ENCODE results near the gene ERICH3.

The ERICH3 gene, protein sequence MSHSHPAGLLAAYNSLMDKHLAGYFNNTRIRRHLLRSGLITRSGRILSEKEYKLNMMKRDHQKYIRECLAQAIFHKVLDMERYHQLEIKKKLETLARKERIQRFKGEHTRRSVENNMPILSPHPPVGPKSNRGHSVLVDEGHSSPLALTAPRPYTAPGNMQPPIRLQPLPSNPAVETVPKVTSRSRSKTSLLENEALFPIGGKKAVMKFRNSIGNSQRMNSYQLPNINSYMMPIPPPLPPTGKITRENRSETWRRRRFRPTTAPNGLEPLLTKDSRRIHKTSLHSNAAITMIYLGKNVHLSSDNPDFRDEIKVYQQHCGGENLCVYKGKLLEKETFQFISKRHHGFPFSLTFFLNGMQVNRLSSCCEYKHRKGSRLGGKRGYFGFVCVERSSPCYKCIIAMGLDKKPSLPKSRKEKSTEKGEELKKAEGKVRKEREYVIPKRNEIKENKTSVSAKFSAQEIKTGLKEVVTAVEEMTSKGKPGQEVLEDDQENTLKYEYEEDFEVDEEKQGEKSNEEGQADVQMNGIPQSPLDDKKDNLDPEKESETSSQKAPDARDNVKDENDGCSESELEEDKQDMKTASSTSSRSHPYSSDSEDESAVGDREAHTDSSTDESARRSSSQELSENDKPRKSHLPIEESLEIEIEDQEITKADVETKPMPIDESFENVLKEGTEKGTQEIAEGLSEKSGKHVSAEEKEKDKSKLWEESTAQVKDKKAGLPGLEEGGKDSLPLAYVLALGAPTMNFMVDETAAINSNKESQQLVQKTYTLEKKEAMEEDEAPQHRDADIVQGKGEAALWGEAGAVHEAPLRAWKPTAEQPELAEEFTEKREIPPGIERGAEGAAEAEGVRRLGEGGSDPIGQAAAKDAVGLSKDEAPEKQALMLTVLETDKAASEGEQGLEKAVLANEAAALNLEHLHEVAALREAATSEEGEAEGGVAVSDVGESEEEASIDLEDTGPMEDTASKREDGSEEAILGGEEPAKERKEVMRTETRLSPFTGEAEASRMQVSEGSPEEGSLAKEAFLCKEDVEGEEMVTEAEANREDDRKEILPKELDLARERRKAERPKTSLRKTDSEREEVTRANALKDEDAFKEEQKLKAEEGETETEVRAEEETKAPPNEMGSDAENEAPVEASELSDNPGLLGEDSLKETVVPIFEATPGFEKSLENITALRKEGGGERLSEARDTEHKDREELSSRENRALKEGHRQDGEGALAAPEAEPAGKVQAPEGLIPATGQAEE (N-terminal part only)

DNA sequence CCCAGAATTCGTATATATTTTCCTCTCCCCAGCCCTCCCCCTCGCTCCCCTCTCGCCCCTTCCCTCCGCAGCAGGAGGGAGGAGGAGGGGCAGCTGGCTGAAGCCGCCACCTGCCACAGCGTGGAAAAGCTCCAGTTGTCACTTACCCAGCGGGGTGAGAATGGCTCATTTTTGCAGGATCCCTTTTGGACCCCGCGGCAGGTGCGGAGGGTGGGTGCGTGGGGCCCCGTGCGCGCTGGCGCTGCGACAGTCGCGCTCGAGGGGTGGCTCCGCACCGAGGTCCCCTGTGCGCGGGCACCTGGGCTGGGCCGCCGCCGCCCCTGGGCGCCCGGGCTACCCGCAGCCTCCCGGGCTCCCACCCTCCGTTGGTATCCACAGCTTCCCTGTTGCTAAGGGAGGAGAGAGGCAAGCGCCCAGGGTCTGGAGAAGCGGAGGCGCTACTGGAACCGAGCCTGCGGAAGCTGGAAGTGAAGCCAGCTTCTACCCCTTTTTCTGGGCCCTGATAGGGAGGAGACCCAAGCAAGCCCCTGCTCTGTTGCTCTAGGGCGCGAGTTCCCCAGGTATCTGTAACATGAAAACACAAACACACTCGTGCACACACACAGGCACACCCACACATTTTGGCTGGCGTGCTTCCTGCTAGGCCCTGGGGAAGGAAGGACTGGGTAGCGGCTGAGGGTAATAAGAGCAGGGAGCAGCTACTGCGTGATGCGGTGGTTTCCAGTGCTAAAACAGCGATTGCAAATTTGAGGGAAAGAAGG is at the start of gene ERICH3:
TSS of gene ERICH3 (minus strand) at position 442 of the 761 bp plus-strand sequence. CDS start at position 169, 273 bp downstream.
- no peak within 1 kb of the TSS for H2AFZ ChIP-seq (ENCODE audit: low read length)
- H3K4me3 ChIP-seq (ENCODE audit: low read length, poor library complexity, severe bottlenecking): no peak within 1 kb of the TSS
- no peak for TF ChIP-seq EZH2phosphoT487 (IDR thresholded peaks at IDR 0.05; ENCODE audit: borderline replicate concordance)
- TF ChIP-seq CTCF (conservative IDR thresholded peaks at IDR 0.05; ENCODE audit: low read length): no peak
- H3F3A ChIP-seq (ENCODE audit: low read depth): no peaks in the 10 kb centered on the region
- no peaks in the 10 kb centered on the region for H3K9me2 ChIP-seq (replicated peaks; ENCODE audit: low read depth, low read length)
- no peaks in the 10 kb centered on the region for H3K27me3 ChIP-seq (ENCODE audit: insufficient read depth, low read length, poor library complexity, severe bottlenecking)
- H4K20me1 ChIP-seq (ENCODE audit: insufficient read depth, low read length, poor library complexity, severe bottlenecking): no peaks in the 10 kb centered on the region
- no peak within 1 kb of the TSS for H3K4me2 ChIP-seq (ENCODE audit: low read depth, low read length, poor library complexity, severe bottlenecking)
- no peak within 1 kb of the TSS for H3K9ac ChIP-seq (ENCODE audit: low read depth, low read length, poor library complexity, severe bottlenecking)
- H3K36me3 ChIP-seq (ENCODE audit: insufficient read depth, low read length): no peaks in the 10 kb centered on the region
- no peaks in the 10 kb centered on the region for H3K9me3 ChIP-seq (ENCODE audit: insufficient read depth, low read depth, low read length)
- no peaks in the 10 kb centered on the region for H3K4me1 ChIP-seq (ENCODE audit: insufficient read depth, low read length, poor library complexity, severe bottlenecking)
- no peaks in the 10 kb centered on the region for H3K79me2 ChIP-seq (ENCODE audit: insufficient read depth, low read length)

DNA sequence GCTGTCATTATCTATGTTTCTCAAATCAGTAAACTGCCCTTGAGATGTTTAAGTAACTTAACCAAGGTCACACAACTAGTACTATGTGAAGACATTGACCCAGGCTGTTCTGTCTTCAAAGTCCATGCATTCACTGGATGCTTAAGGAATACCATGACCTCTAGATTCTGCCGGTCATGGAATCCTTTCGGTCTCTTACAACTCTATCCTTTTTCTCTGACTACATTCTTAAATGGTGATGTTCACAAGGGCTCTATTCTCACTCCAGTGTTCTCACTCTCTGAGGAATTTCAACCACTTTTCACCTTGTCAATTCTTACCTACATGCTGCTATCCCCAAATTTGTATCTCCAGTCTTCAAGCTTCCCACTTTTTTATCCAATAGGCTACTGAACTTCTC is 44.0 kb upstream of the ERICH3 start:
- no peak overlapping the region for H3K4me2 ChIP-seq (ENCODE audit: low read depth, low read length, poor library complexity, severe bottlenecking)
- no peaks in the 10 kb centered on the region for H3K4me1 ChIP-seq (ENCODE audit: insufficient read depth, low read length, poor library complexity, severe bottlenecking)
- H3K79me2 ChIP-seq (ENCODE audit: insufficient read depth, low read length): no peaks in the 10 kb centered on the region
- no peaks in the 10 kb centered on the region for H3K9me2 ChIP-seq (replicated peaks; ENCODE audit: low read depth, low read length)
- H3K9ac ChIP-seq (ENCODE audit: low read depth, low read length, poor library complexity, severe bottlenecking): no peak overlapping the region
- no peak overlapping the region for H2AFZ ChIP-seq (ENCODE audit: low read length)
- no peak overlapping the region for H3K4me3 ChIP-seq (ENCODE audit: low read length, poor library complexity, severe bottlenecking)
- no peaks in the 10 kb centered on the region for H4K20me1 ChIP-seq (ENCODE audit: insufficient read depth, low read length, poor library complexity, severe bottlenecking)
- peaks cover 44% of the 10 kb centered on the region; the same call in 1 of the 2 replicates for H3K36me3 ChIP-seq (ENCODE audit: insufficient read depth, low read length)
- H3F3A ChIP-seq (ENCODE audit: low read depth): no peaks in the 10 kb centered on the region
- H3K27me3 ChIP-seq (ENCODE audit: insufficient read depth, low read length, poor library complexity, severe bottlenecking): no peaks in the 10 kb centered on the region
- H3K9me3 ChIP-seq (ENCODE audit: insufficient read depth, low read depth, low read length): no peaks in the 10 kb centered on the region
- TF ChIP-seq CTCF (conservative IDR thresholded peaks at IDR 0.05; ENCODE audit: low read length) (no peak), EZH2phosphoT487 (IDR thresholded peaks at IDR 0.05; ENCODE audit: borderline replicate concordance) (no peak)

- Histone ChIP-seq H3K9me3 (ENCODE audit: insufficient read depth, low read depth, low read length) (no peaks in the 10 kb centered on the region), H3K4me2 (ENCODE audit: low read depth, low read length, poor library complexity, severe bottlenecking) (no peak overlapping the region), H3K27me3 (ENCODE audit: insufficient read depth, low read length, poor library complexity, severe bottlenecking) (no peaks in the 10 kb centered on the region), H3K36me3 (ENCODE audit: insufficient read depth, low read length) (peaks cover 40% of the 10 kb centered on the region; the same call in 1 of the 2 replicates), H3K9ac (ENCODE audit: low read depth, low read length, poor library complexity, severe bottlenecking) (no peak overlapping the region), H3K4me1 (ENCODE audit: insufficient read depth, low read length, poor library complexity, severe bottlenecking) (no peaks in the 10 kb centered on the region), H3K9me2 (replicated peaks; ENCODE audit: low read depth, low read length) (no peaks in the 10 kb centered on the region), H3F3A (ENCODE audit: low read depth) (no peaks in the 10 kb centered on the region), H4K20me1 (ENCODE audit: insufficient read depth, low read length, poor library complexity, severe bottlenecking) (no peaks in the 10 kb centered on the region), H2AFZ (ENCODE audit: low read length) (no peak overlapping the region), H3K79me2 (ENCODE audit: insufficient read depth, low read length) (no peaks in the 10 kb centered on the region), H3K4me3 (ENCODE audit: low read length, poor library complexity, severe bottlenecking) (no peak overlapping the region)
- TF ChIP-seq EZH2phosphoT487 (IDR thresholded peaks at IDR 0.05; ENCODE audit: borderline replicate concordance) (no peak), CTCF (conservative IDR thresholded peaks at IDR 0.05; ENCODE audit: low read length) (no peak)
Measured at GRCh38 chr1:74716822-74717221, 43.2 kb upstream of the ERICH3 start.

Measured in Loucy (cell line).